K562 (cell line): ENCODE results near the gene ELMO1.

Source experiments
- CEBPG ChIP-seq, 3 experiments: fragments of 200-800 bp in 1 of 3; sonication (Bioruptor generic) in 1 of 3; sonication (generic) in 1 of 3; formaldehyde crosslinking in 1 of 3; IDR thresholded peaks in 2 of 3; conservative IDR thresholded peaks in 1 of 3; 2 replicates each; pipeline versions ENCODE4 v1.6.1 to v1.8.0; 2016 to 2022; ENCODE audit warnings: missing compliant biosample characterization in 2 of 3, missing genetic modification characterization in 2 of 3, mild to moderate bottlenecking in 1 of 3, missing genetic modification reagents in 1 of 3
- CTCF ChIP-seq, 3 experiments: IDR thresholded peaks in 2 of 3; conservative IDR thresholded peaks in 1 of 3; 2 replicates each; pipeline ENCODE4 v1.5.1; 2011 to 2012; ENCODE audit warnings: low read length in 3 of 3, mild to moderate bottlenecking in 3 of 3, control low read depth in 2 of 3, improper control_type of control experiment in 1 of 3, inconsistent platforms in 1 of 3, low read depth in 1 of 3, mixed read lengths in 1 of 3, moderate library complexity in 1 of 3; ENCODE audit not compliant: insufficient read depth in 2 of 3
- TF ChIP-seq, protein P1 (sequence below), 2 experiments: fragments of 450-650 bp; formaldehyde crosslinking in 1 of 2; IDR thresholded peaks; 2 replicates each; pipeline versions ENCODE4 v1.4.0 to v1.6.1; 2014 to 2020; ENCODE audit warnings: mild to moderate bottlenecking in 2 of 2, borderline replicate concordance in 1 of 2, low read depth in 1 of 2

DNA sequence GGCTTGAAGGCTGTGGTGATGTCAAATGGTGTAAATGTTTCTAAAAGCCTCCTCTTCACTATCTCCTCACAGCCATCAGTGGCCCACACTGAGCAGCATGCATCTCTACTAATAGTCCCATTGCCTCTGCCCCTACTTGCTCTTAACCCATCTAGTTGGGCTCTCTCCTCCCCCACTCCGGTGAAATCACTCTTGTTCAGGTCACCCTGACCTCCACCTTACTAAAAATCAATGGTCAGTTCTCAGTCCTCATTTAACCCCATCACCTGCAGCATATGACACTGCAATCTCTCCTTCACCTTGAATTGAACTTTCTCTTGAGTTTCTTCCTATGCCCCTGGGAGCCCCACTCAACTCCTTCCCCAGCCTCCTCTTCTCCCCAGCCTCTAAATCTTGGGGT lies 369.2 kb downstream of the ELMO1 start:
- TF ChIP-seq CTCF (IDR thresholded peaks at IDR 0.05 in 2 of 3, conservative IDR thresholded peaks at IDR 0.05 in 1 of 3; ENCODE audit: insufficient read depth in 2 of 3, low read depth in 1 of 3, low read length in 3 of 3) = no peak
- TF ChIP-seq, protein P1, sequence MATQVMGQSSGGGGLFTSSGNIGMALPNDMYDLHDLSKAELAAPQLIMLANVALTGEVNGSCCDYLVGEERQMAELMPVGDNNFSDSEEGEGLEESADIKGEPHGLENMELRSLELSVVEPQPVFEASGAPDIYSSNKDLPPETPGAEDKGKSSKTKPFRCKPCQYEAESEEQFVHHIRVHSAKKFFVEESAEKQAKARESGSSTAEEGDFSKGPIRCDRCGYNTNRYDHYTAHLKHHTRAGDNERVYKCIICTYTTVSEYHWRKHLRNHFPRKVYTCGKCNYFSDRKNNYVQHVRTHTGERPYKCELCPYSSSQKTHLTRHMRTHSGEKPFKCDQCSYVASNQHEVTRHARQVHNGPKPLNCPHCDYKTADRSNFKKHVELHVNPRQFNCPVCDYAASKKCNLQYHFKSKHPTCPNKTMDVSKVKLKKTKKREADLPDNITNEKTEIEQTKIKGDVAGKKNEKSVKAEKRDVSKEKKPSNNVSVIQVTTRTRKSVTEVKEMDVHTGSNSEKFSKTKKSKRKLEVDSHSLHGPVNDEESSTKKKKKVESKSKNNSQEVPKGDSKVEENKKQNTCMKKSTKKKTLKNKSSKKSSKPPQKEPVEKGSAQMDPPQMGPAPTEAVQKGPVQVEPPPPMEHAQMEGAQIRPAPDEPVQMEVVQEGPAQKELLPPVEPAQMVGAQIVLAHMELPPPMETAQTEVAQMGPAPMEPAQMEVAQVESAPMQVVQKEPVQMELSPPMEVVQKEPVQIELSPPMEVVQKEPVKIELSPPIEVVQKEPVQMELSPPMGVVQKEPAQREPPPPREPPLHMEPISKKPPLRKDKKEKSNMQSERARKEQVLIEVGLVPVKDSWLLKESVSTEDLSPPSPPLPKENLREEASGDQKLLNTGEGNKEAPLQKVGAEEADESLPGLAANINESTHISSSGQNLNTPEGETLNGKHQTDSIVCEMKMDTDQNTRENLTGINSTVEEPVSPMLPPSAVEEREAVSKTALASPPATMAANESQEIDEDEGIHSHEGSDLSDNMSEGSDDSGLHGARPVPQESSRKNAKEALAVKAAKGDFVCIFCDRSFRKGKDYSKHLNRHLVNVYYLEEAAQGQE (IDR thresholded peaks at IDR 0.05; ENCODE audit: borderline replicate concordance) = no peak
- TF ChIP-seq, protein P1 (CRISPR knock-in tag; IDR thresholded peaks at IDR 0.05; ENCODE audit: low read depth) = no peak
- TF ChIP-seq CEBPG (CRISPR knock-in tag; IDR thresholded peaks at IDR 0.05) = no peak
- TF ChIP-seq CEBPG (tag; conservative IDR thresholded peaks at IDR 0.05 in 1 of 2, IDR thresholded peaks at IDR 0.05 in 1 of 2) = no peak
